Mesothelial cell of epicardium (in vitro differentiated cells): ENCODE data around the gene PARP3. TPM values are rescaled to one million over a fixed set of nuclear protein-coding genes. Genes with fewer than 3 reads are reported as not detected.

Experiments
- DNase-seq, 2 experiments: peaks; one replicate each; pipeline ENCODE4 v3.0.0; 2021; ENCODE audit warnings: low spot score in 2 of 2; ENCODE audit not compliant: unreplicated experiment in 2 of 2
- H3K27ac Mint-ChIP-seq: 2 replicates; pipeline ENCODE4 v1.8.0; 2021; ENCODE audit warnings: mixed read lengths
- H3K27me3 Mint-ChIP-seq: 2 replicates; pipeline ENCODE4 v1.8.0; 2021; ENCODE audit warnings: low read depth, mixed read lengths
- H3K36me3 Mint-ChIP-seq: 2 replicates; pipeline ENCODE4 v1.8.0; 2021; ENCODE audit warnings: mixed read lengths
- H3K4me1 Mint-ChIP-seq: 2 replicates; pipeline ENCODE4 v1.8.0; 2021; ENCODE audit warnings: mixed read lengths
- H3K4me3 Mint-ChIP-seq: 2 replicates; pipeline ENCODE4 v1.8.0; 2021; ENCODE audit warnings: mild to moderate bottlenecking, moderate library complexity, mixed read lengths
- H3K9me3 Mint-ChIP-seq: 2 replicates; pipeline ENCODE4 v1.8.0; 2021; ENCODE audit warnings: mixed read lengths
- total RNA-seq: library from RNA; stranded (reverse); gene quantifications from 3 replicates; pipeline ENCODE4 v1.2.1, GENCODE V29; 2021
- TF ChIP-seq, protein P1 (sequence below): fragments of 200-600 bp; sonication (generic); IDR thresholded peaks from one replicate; pipeline ENCODE4 v1.5.0; 2021; ENCODE audit warnings: antibody characterized with exemption; ENCODE audit not compliant: unreplicated experiment

PARP3 gene
- total RNA-seq, 1 donor from 2014 or later, result 13.2 TPM

GRCh38 chr3:51947215-51947900, 5.2 kb downstream of the PARP3 start:
- no peak for DNase-seq
- Mint-ChIP-seq H3K36me3 (no peaks in the 10 kb centered on the region), H3K27me3 (peaks cover 16% of the 10 kb centered on the region), H3K27ac (no peak overlapping the region), H3K4me3 (no peak overlapping the region), H3K9me3 (no peaks in the 10 kb centered on the region), H3K4me1 (peaks cover 8% of the 10 kb centered on the region)
- TF ChIP-seq, protein P1, sequence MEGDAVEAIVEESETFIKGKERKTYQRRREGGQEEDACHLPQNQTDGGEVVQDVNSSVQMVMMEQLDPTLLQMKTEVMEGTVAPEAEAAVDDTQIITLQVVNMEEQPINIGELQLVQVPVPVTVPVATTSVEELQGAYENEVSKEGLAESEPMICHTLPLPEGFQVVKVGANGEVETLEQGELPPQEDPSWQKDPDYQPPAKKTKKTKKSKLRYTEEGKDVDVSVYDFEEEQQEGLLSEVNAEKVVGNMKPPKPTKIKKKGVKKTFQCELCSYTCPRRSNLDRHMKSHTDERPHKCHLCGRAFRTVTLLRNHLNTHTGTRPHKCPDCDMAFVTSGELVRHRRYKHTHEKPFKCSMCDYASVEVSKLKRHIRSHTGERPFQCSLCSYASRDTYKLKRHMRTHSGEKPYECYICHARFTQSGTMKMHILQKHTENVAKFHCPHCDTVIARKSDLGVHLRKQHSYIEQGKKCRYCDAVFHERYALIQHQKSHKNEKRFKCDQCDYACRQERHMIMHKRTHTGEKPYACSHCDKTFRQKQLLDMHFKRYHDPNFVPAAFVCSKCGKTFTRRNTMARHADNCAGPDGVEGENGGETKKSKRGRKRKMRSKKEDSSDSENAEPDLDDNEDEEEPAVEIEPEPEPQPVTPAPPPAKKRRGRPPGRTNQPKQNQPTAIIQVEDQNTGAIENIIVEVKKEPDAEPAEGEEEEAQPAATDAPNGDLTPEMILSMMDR, result no peak

DNA sequence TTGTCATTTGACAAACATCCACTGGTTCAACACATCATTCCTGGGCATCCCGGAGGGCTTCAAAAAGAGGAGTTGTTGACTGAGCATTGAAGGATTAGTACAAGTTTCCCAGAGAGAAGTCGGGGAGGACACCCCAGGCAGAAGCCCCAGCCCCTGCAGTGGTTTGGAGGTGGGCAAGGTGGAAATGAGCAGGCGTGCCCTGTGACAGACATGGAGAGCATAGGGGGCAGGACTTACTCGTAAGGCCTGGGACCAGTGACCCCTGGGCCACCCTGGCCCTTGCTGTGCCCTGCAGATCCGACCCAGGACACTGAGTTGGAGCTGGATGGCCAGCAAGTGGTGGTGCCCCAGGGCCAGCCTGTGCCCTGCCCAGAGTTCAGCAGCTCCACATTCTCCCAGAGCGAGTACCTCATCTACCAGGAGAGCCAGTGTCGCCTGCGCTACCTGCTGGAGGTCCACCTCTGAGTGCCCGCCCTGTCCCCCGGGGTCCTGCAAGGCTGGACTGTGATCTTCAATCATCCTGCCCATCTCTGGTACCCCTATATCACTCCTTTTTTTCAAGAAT, 5.9 kb downstream of the PARP3 start:
- peaks cover under 1% of the 10 kb centered on the region for H3K4me1 Mint-ChIP-seq
- no peaks in the 10 kb centered on the region for H3K9me3 Mint-ChIP-seq
- no peak overlapping the region for H3K27ac Mint-ChIP-seq
- H3K27me3 Mint-ChIP-seq, result peaks cover 20% of the 10 kb centered on the region
- H3K36me3 Mint-ChIP-seq, result no peaks in the 10 kb centered on the region
- H3K4me3 Mint-ChIP-seq, result no peak overlapping the region
- TF ChIP-seq, protein P1, result no peak
- DNase-seq, result no peak

DNA sequence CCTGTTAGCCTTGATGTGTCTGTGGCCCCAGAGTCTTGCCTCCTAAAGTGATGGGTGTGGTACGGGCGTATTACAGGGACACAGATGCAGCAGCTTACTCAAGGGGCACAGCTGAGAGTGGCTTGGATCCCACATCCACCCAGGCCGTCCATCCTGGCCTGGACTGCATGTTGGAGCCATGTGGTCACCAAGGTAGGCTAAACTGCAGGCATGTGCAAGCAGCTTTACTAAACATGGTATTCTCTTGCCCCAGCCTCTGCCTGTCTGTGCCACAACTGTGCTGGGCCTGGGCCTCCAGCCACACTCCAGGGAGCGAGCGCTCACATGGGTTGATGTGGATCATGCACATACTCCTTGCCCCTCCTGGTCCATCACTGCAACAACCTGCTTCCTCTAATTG, 7.0 kb downstream of the PARP3 start:
- TF ChIP-seq, protein P1, result no peak
- Mint-ChIP-seq H3K27ac (no peak overlapping the region), H3K9me3 (no peaks in the 10 kb centered on the region), H3K4me3 (no peak overlapping the region), H3K36me3 (no peaks in the 10 kb centered on the region), H3K4me1 (peaks cover 2% of the 10 kb centered on the region), H3K27me3 (peaks cover 30% of the 10 kb centered on the region)
- no peak for DNase-seq

DNA sequence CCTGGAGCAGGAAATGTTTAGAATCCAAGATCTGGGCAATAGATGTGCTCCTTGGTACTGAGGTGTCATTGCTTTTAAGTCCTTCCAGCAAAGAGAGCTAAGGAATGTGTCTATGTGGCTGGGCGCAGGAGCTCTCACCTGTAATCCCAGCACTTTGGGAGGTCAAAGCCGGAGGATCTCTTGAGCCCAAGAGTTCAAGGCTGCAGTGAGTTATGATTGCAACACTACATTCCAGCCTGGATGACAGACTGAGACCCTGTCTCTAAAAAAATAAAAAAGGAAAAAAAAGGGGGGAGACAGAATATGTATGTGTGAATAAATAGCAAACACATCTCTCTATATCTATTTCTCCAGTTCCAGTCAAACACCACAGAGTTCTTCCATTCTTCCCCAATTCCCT, 8.7 kb downstream of the PARP3 start:
- no peak for DNase-seq
- Mint-ChIP-seq H3K27me3 (peaks cover 45% of the 10 kb centered on the region), H3K27ac (no peak overlapping the region), H3K4me3 (no peak overlapping the region), H3K9me3 (no peaks in the 10 kb centered on the region), H3K36me3 (no peaks in the 10 kb centered on the region), H3K4me1 (peaks cover 2% of the 10 kb centered on the region)
- TF ChIP-seq, protein P1, result no peak

DNA sequence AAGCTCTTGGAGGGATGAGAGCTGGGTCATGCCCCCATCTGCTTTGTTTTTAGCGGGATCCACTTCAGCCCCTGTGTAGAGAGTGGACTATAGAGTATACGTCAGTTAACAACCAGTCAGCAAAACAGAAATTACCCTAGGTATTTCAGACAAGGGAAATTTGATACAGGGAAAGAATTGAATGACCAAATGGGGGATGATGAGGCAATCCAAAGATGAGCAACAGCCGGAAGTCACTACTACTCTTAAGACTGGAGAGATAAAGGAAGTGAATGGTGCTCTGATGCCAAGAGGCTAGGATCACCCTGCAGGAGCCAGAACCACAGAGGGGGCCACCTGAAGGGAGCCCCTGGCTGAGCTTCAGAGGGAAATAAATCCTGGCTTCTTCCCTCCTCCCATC, 11.3 kb downstream of the PARP3 start:
- Mint-ChIP-seq H3K27me3 (peaks cover 46% of the 10 kb centered on the region), H3K9me3 (no peaks in the 10 kb centered on the region), H3K27ac (no peak overlapping the region), H3K36me3 (peaks cover 3% of the 10 kb centered on the region), H3K4me1 (peaks cover 2% of the 10 kb centered on the region), H3K4me3 (no peak overlapping the region)
- no peak for DNase-seq
- TF ChIP-seq, protein P1, result no peak
